Left cardiac atrium (tissue), 4 donors: Measurements from ENCODE around the gene SLC16A3. TPM values are rescaled to one million over a fixed set of nuclear protein-coding genes. Genes with fewer than 3 reads are reported as not detected.

Experiments used
- ATAC-seq, 2 donors: fragments of 200-7000 bp; cut with Tn5 transposase; one replicate each; pipeline ENCODE4 v1.9.1; 2020; ENCODE audit warnings: mild to moderate bottlenecking in 2 of 2, moderate library complexity in 2 of 2
- DNase-seq: peaks from one replicate; pipeline ENCODE4 v3.0.0-alpha.2; 2020
- intact Hi-C, 2 donors: fragments of 100-400 bp; cut with DNase I; formaldehyde crosslinking; loops; one replicate each; pipeline versions ENCODE4 v1.14.1 to v1.15.1; 2022 to 2023
- total RNA-seq, 2 donors: library from RNA; stranded (reverse); fragmentation: NEBNext Ultra II Directional; extraction: Animal tissue kit (Norgen Biotek cat#: 25700); gene quantifications; one replicate each; pipeline ENCODE4 v1.2.1, GENCODE V29; 2021
- donor health status: DM: no; HTN: yes; CAD: no.
- donor health status: DM: no; HTN: yes; CAD: no; lungs with severe emphysema.
- donor health status: DM: yes; HTN: yes; CAD: no.
- donor health status: Dilated cardiomyopathy.

Gene SLC16A3
- total RNA-seq, 2 donors from 2014 or later: 18.4 to 35.7 TPM

- intact Hi-C loops: loop anchor here in 1 of 2 donors (10.0 kb wide), 1 partner anchor 52 kb away; no protein-coding TSS in a partner anchor
- no peak for DNase-seq
Observed at GRCh38 chr17:82242698-82242976, 13.8 kb downstream of the SLC16A3 start.

GRCh38 chr17:82242977-82243647 is 14.3 kb downstream of the SLC16A3 start:
- intact Hi-C loops: loop anchor here in 1 of 2 donors (10.0 kb wide), 1 partner anchor 52 kb away; no protein-coding TSS in a partner anchor

More at GRCh38 chr17:82242698-82242976, 13.8 kb downstream of the SLC16A3 start:
- ATAC-seq: no peak

GRCh38 chr17:82243648-82244412 is 15.0 kb downstream of the SLC16A3 start:
- DNase-seq (no peak), ATAC-seq (no peak)
- intact Hi-C loops: loop anchor here in 1 of 2 donors (10.0 kb wide), 1 partner anchor 51 kb away; no protein-coding TSS in a partner anchor

More at GRCh38 chr17:82242977-82243647, 14.3 kb downstream of the SLC16A3 start:
- DNase-seq: peak; percentile 83
- peak; percentile 30 to 45 for ATAC-seq

- no peak for DNase-seq
- ATAC-seq: no peak
- intact Hi-C loops: loop anchor here in 1 of 2 donors (10.0 kb wide), 1 partner anchor 50 kb away; no protein-coding TSS in a partner anchor
Observed at GRCh38 chr17:82244413-82245133, 15.7 kb downstream of the SLC16A3 start.

- no peak for DNase-seq
- no peak for ATAC-seq
- intact Hi-C loops: loop anchor here in 1 of 2 donors (10.0 kb wide), 1 partner anchor 49 kb away; no protein-coding TSS in a partner anchor
Observed at GRCh38 chr17:82245134-82246039, 16.5 kb downstream of the SLC16A3 start.

GRCh38 chr17:82246040-82246364 is 17.2 kb downstream of the SLC16A3 start:
- intact Hi-C loops: loop anchor here in 1 of 2 donors (10.0 kb wide), 1 partner anchor 49 kb away; no protein-coding TSS in a partner anchor
- ATAC-seq: no peak
- no peak for DNase-seq

GRCh38 chr17:82246365-82247181 is 17.7 kb downstream of the SLC16A3 start:
- ATAC-seq (peak; percentile 5 to 6), DNase-seq (no peak)
- intact Hi-C loops: loop anchor here in 1 of 2 donors (10.0 kb wide), 1 partner anchor 48 kb away; no protein-coding TSS in a partner anchor

GRCh38 chr17:82247182-82247823 is 18.5 kb downstream of the SLC16A3 start:
- intact Hi-C loops: loop anchor here in 1 of 2 donors (10.0 kb wide), 1 partner anchor 47 kb away; no protein-coding TSS in a partner anchor
- no peak for DNase-seq
- peak in 1 of 2 donors; percentile 10 for ATAC-seq

- no peak for ATAC-seq
- no peak for DNase-seq
- intact Hi-C loops: loop anchor here in 1 of 2 donors (10.0 kb wide), 1 partner anchor 47 kb away; no protein-coding TSS in a partner anchor
Observed at GRCh38 chr17:82247856-82248671, 19.2 kb downstream of the SLC16A3 start.

GRCh38 chr17:82248815-82249674 is 20.2 kb downstream of the SLC16A3 start:
- ATAC-seq (no peak), DNase-seq (no peak)
- intact Hi-C loops: loop anchor here in 1 of 2 donors (10.0 kb wide), 1 partner anchor 46 kb away; no protein-coding TSS in a partner anchor

GRCh38 chr17:82249896-82250581 is 21.2 kb downstream of the SLC16A3 start:
- ATAC-seq (no peak), DNase-seq (peak; percentile 24)
- intact Hi-C loops: loop anchor here in 1 of 2 donors (10.0 kb wide), 1 partner anchor 45 kb away; no protein-coding TSS in a partner anchor

GRCh38 chr17:82250868-82251500 is 22.1 kb downstream of the SLC16A3 start:
- DNase-seq (no peak), ATAC-seq (no peak)
- intact Hi-C loops: no loop called here

GRCh38 chr17:82252511-82253178 is 23.8 kb downstream of the SLC16A3 start:
- intact Hi-C loops: no loop called here
- ATAC-seq: no peak

GRCh38 chr17:82253179-82253544 is 24.3 kb downstream of the SLC16A3 start:
- intact Hi-C loops: no loop called here
- no peak for ATAC-seq
- no peak for DNase-seq

More at GRCh38 chr17:82252511-82253178, 23.8 kb downstream of the SLC16A3 start:
- no peak for DNase-seq
